ENCODE measurements around the gene ZNFX1. TPM values are rescaled to one million over a fixed set of nuclear protein-coding genes. Genes with fewer than 3 reads are reported as not detected.
"Not testable (repeated sequence)": the region's sequence is repeated elsewhere in the genome, so short reads cannot be mapped to it uniquely, and the experiment has no call there.

Gene ZNFX1
- total RNA-seq, 1 donor from 2014 or later, result 10.7 TPM

GRCh38 chr20:49229381-49229780 lies 48.5 kb downstream of the ZNFX1 start:
- DNase-seq (ENCODE audit: low spot score, unreplicated experiment), result no peak
- H3K27me3 Mint-ChIP-seq, result no peaks in the 10 kb centered on the region
- TF ChIP-seq CTCF (IDR thresholded peaks at IDR 0.05; ENCODE audit: unreplicated experiment), result no peak
- H3K36me3 Mint-ChIP-seq (ENCODE audit: insufficient read depth), result peaks cover 31% of the 10 kb centered on the region
- no peaks in the 10 kb centered on the region for H3K9me3 Mint-ChIP-seq (ENCODE audit: low read depth)
- no peak overlapping the region for H3K27ac Mint-ChIP-seq
- no peak overlapping the region for H3K4me3 Mint-ChIP-seq (ENCODE audit: low read depth)
- H3K4me1 Mint-ChIP-seq (ENCODE audit: low read depth), result no peaks in the 10 kb centered on the region

- Mint-ChIP-seq H3K27me3 (no peaks in the 10 kb centered on the region), H3K36me3 (ENCODE audit: insufficient read depth) (peaks cover 34% of the 10 kb centered on the region), H3K9me3 (ENCODE audit: low read depth) (no peaks in the 10 kb centered on the region), H3K4me3 (ENCODE audit: low read depth) (no peak overlapping the region), H3K27ac (no peak overlapping the region), H3K4me1 (ENCODE audit: low read depth) (no peaks in the 10 kb centered on the region)
- DNase-seq (ENCODE audit: low spot score, unreplicated experiment), result no peak
- TF ChIP-seq CTCF (IDR thresholded peaks at IDR 0.05; ENCODE audit: unreplicated experiment), result no peak
These were observed 49.2 kb downstream of the ZNFX1 start for GRCh38 chr20:49228676-49229075.

- TF ChIP-seq CTCF (IDR thresholded peaks at IDR 0.05; ENCODE audit: unreplicated experiment), result no peak
- H3K27me3 Mint-ChIP-seq, result no peaks in the 10 kb centered on the region
- no peaks in the 10 kb centered on the region for H3K4me1 Mint-ChIP-seq (ENCODE audit: low read depth)
- H3K27ac Mint-ChIP-seq, result peak overlapping the region; percentile 74
- no peaks in the 10 kb centered on the region for H3K9me3 Mint-ChIP-seq (ENCODE audit: low read depth)
- H3K36me3 Mint-ChIP-seq (ENCODE audit: insufficient read depth), result peaks cover 31% of the 10 kb centered on the region
- DNase-seq (ENCODE audit: low spot score, unreplicated experiment), result no peak
- H3K4me3 Mint-ChIP-seq (ENCODE audit: low read depth), result no peak overlapping the region
These were observed 52.0 kb downstream of the ZNFX1 start for GRCh38 chr20:49225896-49226295.

- Mint-ChIP-seq H3K4me1 (ENCODE audit: low read depth) (peaks cover 15% of the 10 kb centered on the region), H3K9me3 (ENCODE audit: low read depth) (no peaks in the 10 kb centered on the region), H3K27ac (peak overlapping the region; percentile 96), H3K27me3 (no peaks in the 10 kb centered on the region), H3K4me3 (ENCODE audit: low read depth) (peak overlapping the region; percentile 89), H3K36me3 (ENCODE audit: insufficient read depth) (peaks cover 9% of the 10 kb centered on the region)
- DNase-seq (ENCODE audit: low spot score, unreplicated experiment), result no peak
- TF ChIP-seq CTCF (IDR thresholded peaks at IDR 0.05; ENCODE audit: unreplicated experiment), result no peak
These were observed 57.7 kb downstream of the ZNFX1 start for GRCh38 chr20:49219924-49220831.

- H3K4me3 Mint-ChIP-seq (ENCODE audit: low read depth), result peak within 1 kb of the TSS; percentile 89
- H3K4me1 Mint-ChIP-seq (ENCODE audit: low read depth), result peaks cover 15% of the 10 kb centered on the region
- H3K9me3 Mint-ChIP-seq (ENCODE audit: low read depth), result no peaks in the 10 kb centered on the region
- peaks cover 8% of the 10 kb centered on the region for H3K36me3 Mint-ChIP-seq (ENCODE audit: insufficient read depth)
- peak; percentile 95 for DNase-seq (ENCODE audit: low spot score, unreplicated experiment)
- peak within 1 kb of the TSS; percentile 96 for H3K27ac Mint-ChIP-seq
- TF ChIP-seq CTCF (IDR thresholded peaks at IDR 0.05; ENCODE audit: unreplicated experiment), result no peak
- H3K27me3 Mint-ChIP-seq, result no peaks in the 10 kb centered on the region
These were observed 58.5 kb downstream of the ZNFX1 start, which contains the start of gene DDX27 for GRCh38 chr20:49219091-49219923. Gene DDX27, plus strand, starts transcription at chr20:49219416. Its CDS starts 33 bp downstream, at chr20:49219449.

GRCh38 chr20:49218739-49219090 lies 59.1 kb downstream of the ZNFX1 start:
- not testable (repeated sequence) for H3K36me3 Mint-ChIP-seq (ENCODE audit: insufficient read depth); H3K27me3 Mint-ChIP-seq; H3K9me3 Mint-ChIP-seq (ENCODE audit: low read depth); DNase-seq (ENCODE audit: low spot score, unreplicated experiment)
- H3K27ac Mint-ChIP-seq, result peak overlapping the region; percentile 96
- H3K4me3 Mint-ChIP-seq (ENCODE audit: low read depth), result peak overlapping the region; percentile 89
- H3K4me1 Mint-ChIP-seq (ENCODE audit: low read depth), result peaks cover 15% of the 10 kb centered on the region

All from progenitor cell of endocrine pancreas (in vitro differentiated cells).